SK-N-SH treated with all-trans-retinoic acid at 6 μM for 48 hours (cell line): Measurements from ENCODE around the gene BCAR3.

ENCODE experiments used
- ATAC-seq: fragments of 200-7000 bp; cut with Tn5 transposase; 3 replicates; pipeline ENCODE4 v1.9.1; 2020; ENCODE audit warnings: mild to moderate bottlenecking, moderate library complexity
- ARNTL ChIP-seq: fragments of 450-650 bp; formaldehyde crosslinking; IDR thresholded peaks from 2 replicates; pipeline ENCODE4 v1.5.0; 2020; ENCODE audit warnings: low read depth, mild to moderate bottlenecking, moderate library complexity, borderline replicate concordance
- BACH2 ChIP-seq: fragments of 250-450 bp; sonication (Bioruptor Pico); IDR thresholded peaks from 2 replicates; pipeline ENCODE4 v1.9.0; 2021; ENCODE audit warnings: mild to moderate bottlenecking, borderline replicate concordance
- CREB5 ChIP-seq: fragments of 250-450 bp; sonication (Bioruptor Pico); IDR thresholded peaks from 2 replicates; pipeline ENCODE4 v1.5.1; 2020; ENCODE audit warnings: low read depth, mild to moderate bottlenecking, moderate library complexity
- CSDC2 ChIP-seq: fragments of 250-450 bp; sonication (Bioruptor Pico); IDR thresholded peaks from 2 replicates; pipeline ENCODE4 v1.5.0; 2020; ENCODE audit warnings: mild to moderate bottlenecking, moderate library complexity
- CSRNP3 ChIP-seq: fragments of 250-450 bp; sonication (Bioruptor Pico); IDR thresholded peaks from 2 replicates; pipeline ENCODE4 v1.5.1; 2021; ENCODE audit warnings: mild to moderate bottlenecking, moderate library complexity
- ESRRG ChIP-seq: fragments of 250-450 bp; sonication (Bioruptor Pico); IDR thresholded peaks from 2 replicates; pipeline ENCODE4 v1.6.1; 2021; ENCODE audit warnings: mild to moderate bottlenecking
- GLIS3 ChIP-seq: fragments of 250-450 bp; sonication (Bioruptor Pico); IDR thresholded peaks from 2 replicates; pipeline ENCODE4 v1.5.0; 2020; ENCODE audit warnings: mild to moderate bottlenecking, moderate library complexity
- ISL1 ChIP-seq: fragments of 250-450 bp; sonication (Bioruptor Pico); IDR thresholded peaks from 2 replicates; pipeline ENCODE4 v2.1.2; 2022; ENCODE audit warnings: mild to moderate bottlenecking, moderate library complexity
- OSR1 ChIP-seq: fragments of 250-450 bp; sonication (Bioruptor Pico); IDR thresholded peaks from 2 replicates; pipeline ENCODE4 v1.8.0; 2022; ENCODE audit warnings: moderate library complexity, mild to moderate bottlenecking, inconsistent platforms
- PATZ1 ChIP-seq: fragments of 250-450 bp; sonication (Bioruptor Pico); IDR thresholded peaks from 2 replicates; pipeline ENCODE4 v1.8.0; 2020; ENCODE audit warnings: mild to moderate bottlenecking, moderate library complexity, borderline replicate concordance
- POU6F1 ChIP-seq: fragments of 250-450 bp; sonication (Bioruptor Pico); IDR thresholded peaks from 2 replicates; pipeline ENCODE4 v1.8.0; 2021; ENCODE audit warnings: low read depth, mild to moderate bottlenecking, moderate library complexity, borderline replicate concordance
- PPARA ChIP-seq: fragments of 250-450 bp; sonication (Bioruptor Pico); IDR thresholded peaks from 2 replicates; pipeline ENCODE4 v1.5.0; 2020; ENCODE audit warnings: mild to moderate bottlenecking, borderline replicate concordance
- SNAI2 ChIP-seq: fragments of 250-450 bp; sonication (Bioruptor Pico); IDR thresholded peaks from 2 replicates; pipeline ENCODE4 v1.5.0; 2020; ENCODE audit warnings: mild to moderate bottlenecking, moderate library complexity
- TCF4 ChIP-seq: fragments of 250-450 bp; sonication (Bioruptor Pico); IDR thresholded peaks from 2 replicates; pipeline ENCODE4 v1.8.0; 2021; ENCODE audit warnings: mild to moderate bottlenecking, moderate library complexity, borderline replicate concordance
- TOX ChIP-seq: fragments of 250-450 bp; sonication (Bioruptor Pico); IDR thresholded peaks from 2 replicates; pipeline ENCODE4 v1.8.0; 2021; ENCODE audit warnings: mild to moderate bottlenecking, moderate library complexity, borderline replicate concordance
- TSHZ2 ChIP-seq: fragments of 250-450 bp; sonication (Bioruptor Pico); IDR thresholded peaks from 2 replicates; pipeline ENCODE4 v1.5.0; 2020; ENCODE audit warnings: mild to moderate bottlenecking, moderate library complexity
- ZC3H10 ChIP-seq: fragments of 250-450 bp; sonication (Bioruptor Pico); IDR thresholded peaks from 2 replicates; pipeline ENCODE4 v1.5.1; 2021; ENCODE audit warnings: mild to moderate bottlenecking, moderate library complexity
- ZFP3 ChIP-seq: fragments of 250-450 bp; sonication (Bioruptor Pico); IDR thresholded peaks from 2 replicates; pipeline ENCODE4 v1.5.0; 2020; ENCODE audit warnings: mild to moderate bottlenecking, moderate library complexity
- ZFP30 ChIP-seq: fragments of 450-650 bp; formaldehyde crosslinking; IDR thresholded peaks from 2 replicates; pipeline ENCODE4 v1.5.0; 2022; ENCODE audit warnings: mild to moderate bottlenecking, moderate library complexity
- ZNF565 ChIP-seq: fragments of 450-650 bp; formaldehyde crosslinking; conservative IDR thresholded peaks from 2 replicates; pipeline ENCODE4 v1.5.0; 2020; ENCODE audit warnings: low read depth, mild to moderate bottlenecking, moderate library complexity
- ZNF70 ChIP-seq: fragments of 450-650 bp; formaldehyde crosslinking; IDR thresholded peaks from 2 replicates; pipeline ENCODE4 v1.5.0; 2020; ENCODE audit warnings: mild to moderate bottlenecking, moderate library complexity

BCAR3 gene

GRCh38 chr1:93665015-93665414, 16.6 kb downstream of the BCAR3 start (continued):
- TF ChIP-seq PPARA (CRISPR knock-in tag) (no peak), ZNF565 (CRISPR knock-in tag) (no peak), PATZ1 (no peak), BACH2 (CRISPR knock-in tag) (no peak), ESRRG (no peak), ISL1 (CRISPR knock-in tag) (no peak), GLIS3 (CRISPR knock-in tag) (no peak), TCF4 (CRISPR knock-in tag) (no peak)

- no peak for ATAC-seq
- TF ChIP-seq CSDC2 (CRISPR knock-in tag) (no peak), ZFP30 (CRISPR knock-in tag) (no peak), POU6F1 (CRISPR knock-in tag) (no peak), CREB5 (CRISPR knock-in tag) (no peak), ZNF70 (CRISPR knock-in tag) (no peak), BACH2 (CRISPR knock-in tag) (no peak), CSRNP3 (CRISPR knock-in tag) (no peak), ZC3H10 (CRISPR knock-in tag) (no peak), ARNTL (no peak), ZNF565 (CRISPR knock-in tag) (no peak), PATZ1 (no peak), TCF4 (CRISPR knock-in tag) (no peak), PPARA (CRISPR knock-in tag) (no peak), ZFP3 (CRISPR knock-in tag) (no peak), TOX (no peak), SNAI2 (CRISPR knock-in tag) (no peak), OSR1 (no peak), GLIS3 (CRISPR knock-in tag) (no peak), TSHZ2 (CRISPR knock-in tag) (no peak), ISL1 (CRISPR knock-in tag) (no peak)
Measured at GRCh38 chr1:93663208-93663614, 18.4 kb downstream of the BCAR3 start.
